Keratinocyte (primary cell): Measurements from ENCODE around the gene FSHB. TPM values are rescaled to one million over a fixed set of nuclear protein-coding genes. Genes with fewer than 3 reads are reported as not detected.
"Not testable (repeated sequence)": the region's sequence is repeated elsewhere in the genome, so short reads cannot be mapped to it uniquely, and the experiment has no call there.

Experiments used
- DNase-seq: peaks from one replicate; pipeline ENCODE4 v3.0.0-alpha.2; 2011; ENCODE audit warnings: low read depth, missing footprints, low spot score
- FAIRE-seq: peaks from 2 replicates; lab custom pipeline; 2011; peaks lifted over from hg19 to GRCh38; lab: Jason Lieb, UNC
- H2AFZ ChIP-seq: 2 replicates; pipeline ENCODE4 v1.6.0; 2012; ENCODE audit warnings: low read length, control low read depth, inconsistent platforms; ENCODE audit not compliant: control insufficient read depth
- H3K27ac ChIP-seq: 2 replicates; pipeline ENCODE4 v1.5.1; 2011; ENCODE audit warnings: low read length; ENCODE audit not compliant: control insufficient read depth, insufficient read depth
- H3K27me3 ChIP-seq: 3 replicates; pipeline ENCODE4 v1.6.0; 2011; ENCODE audit warnings: low read length; ENCODE audit not compliant: control insufficient read depth, insufficient read depth; ENCODE audit errors: extremely low read depth
- H3K36me3 ChIP-seq, 2 experiments: 2 replicates in 1 of 2; 3 replicates in 1 of 2; pipeline ENCODE4 v1.5.1; 2011; ENCODE audit warnings: low read length in 2 of 2, mild to moderate bottlenecking in 1 of 2; ENCODE audit not compliant: control insufficient read depth in 2 of 2, insufficient read depth in 2 of 2; ENCODE audit errors: extremely low read depth in 1 of 2
- H3K4me1 ChIP-seq: 3 replicates; pipeline ENCODE4 v1.5.1; 2011; ENCODE audit warnings: low read length; ENCODE audit not compliant: control insufficient read depth, insufficient read depth; ENCODE audit errors: extremely low read depth
- H3K4me2 ChIP-seq: 3 replicates; pipeline ENCODE4 v1.6.0; 2011; ENCODE audit warnings: low read depth, low read length; ENCODE audit not compliant: control insufficient read depth, insufficient read depth; ENCODE audit errors: extremely low read depth
- H3K4me3 ChIP-seq, 3 experiments: fragments of 200-600 bp in 1 of 3; sonication (generic) in 1 of 3; 2 replicates in 2 of 3; 3 replicates in 1 of 3; pipeline ENCODE4 v1.5.1; 2011 to 2016; ENCODE audit warnings: low read length in 3 of 3, mild to moderate bottlenecking in 3 of 3, control low read depth in 2 of 3, inconsistent platforms in 1 of 3, low read depth in 1 of 3, mixed read lengths in 1 of 3, mixed run types in 1 of 3, moderate library complexity in 1 of 3; ENCODE audit not compliant: control insufficient read depth in 2 of 3, insufficient read depth in 2 of 3; ENCODE audit errors: extremely low read depth in 1 of 3
- H3K79me2 ChIP-seq: 2 replicates; pipeline ENCODE4 v1.6.0; 2012; ENCODE audit warnings: low read length; ENCODE audit not compliant: control insufficient read depth, insufficient read depth
- H3K9ac ChIP-seq: 3 replicates; pipeline ENCODE4 v1.6.0; 2011; ENCODE audit warnings: low read length; ENCODE audit not compliant: control insufficient read depth, insufficient read depth; ENCODE audit errors: extremely low read depth
- H3K9me1 ChIP-seq: 3 replicates; pipeline ENCODE4 v1.6.0; 2011; ENCODE audit warnings: low read length; ENCODE audit not compliant: control insufficient read depth, insufficient read depth; ENCODE audit errors: extremely low read depth
- H3K9me3 ChIP-seq: 2 replicates; pipeline ENCODE4 v1.5.1; 2012; ENCODE audit warnings: low read depth, low read length; ENCODE audit not compliant: control insufficient read depth
- H4K20me1 ChIP-seq: 3 replicates; pipeline ENCODE4 v1.6.0; 2011; ENCODE audit warnings: low read length; ENCODE audit not compliant: control insufficient read depth, insufficient read depth; ENCODE audit errors: extremely low read depth
- EZH2 ChIP-seq: IDR thresholded peaks from one replicate; pipeline ENCODE4 v1.6.1; 2012; ENCODE audit warnings: inconsistent platforms, mild to moderate bottlenecking, low read length, moderate library complexity
- dilution Hi-C: fragments of 300-500 bp; cut with MboI; formaldehyde crosslinking; loops from one replicate; pipeline ENCODE4 v1.7.0; 2020; ENCODE audit warnings: low sequenced_read_pairs; ENCODE audit not compliant: extremely low pct_ligation_motif_present
- polyA plus RNA-seq, 5 experiments: library from polyadenylated mRNA; depleted of rRNA in 3 of 5; stranded (reverse) in 3 of 5; stranded (forward) in 1 of 5; unstranded in 1 of 5; fragments of >200 nt; gene quantifications; 1 replicate in 1 of 5; 2 replicates in 3 of 5; 3 replicates in 1 of 5; pipeline versions ENCODE4 v1.2.1 to v1.2.3, GENCODE V29; 2011 to 2012; ENCODE audit warnings: missing spikeins in 2 of 5, low read depth in 1 of 5, low replicate concordance in 1 of 5
- TF ChIP-seq, protein P1 (sequence below), 3 experiments: IDR thresholded peaks in 1 of 3; conservative IDR thresholded peaks in 1 of 3; optimal IDR thresholded peaks in 1 of 3; 2 replicates in 2 of 3; 3 replicates in 1 of 3; pipeline versions ENCODE3 to v1.5.1; 2011; ENCODE audit warnings: low read length in 3 of 3, mild to moderate bottlenecking in 3 of 3, moderate library complexity in 2 of 3, control low read depth in 1 of 3, inconsistent platforms in 1 of 3; ENCODE audit not compliant: insufficient read depth in 2 of 3; ENCODE audit errors: extremely low read depth in 1 of 3

FSHB gene
- polyA plus RNA-seq, 1 donor (not counting 4 experiments of a cell fraction or from before 2014, with no cell fraction given) = not detected

- Histone ChIP-seq H3K36me3 (no peaks in the 10 kb centered on the region), H3K27ac (no peak overlapping the region), H3K79me2 (no peaks in the 10 kb centered on the region), H3K4me1 (no peaks in the 10 kb centered on the region), H3K9ac (no peak overlapping the region), H3K4me2 (no peak overlapping the region), H2AFZ (no peak overlapping the region), H4K20me1 (no peaks in the 10 kb centered on the region), H3K4me3 (no peak overlapping the region), H3K9me3 (no peaks in the 10 kb centered on the region), H3K9me1 (no peaks in the 10 kb centered on the region), H3K27me3 (no peaks in the 10 kb centered on the region)
- dilution Hi-C loops = no loop called here
- FAIRE-seq (no peak), DNase-seq (no peak)
- TF ChIP-seq, protein P1, sequence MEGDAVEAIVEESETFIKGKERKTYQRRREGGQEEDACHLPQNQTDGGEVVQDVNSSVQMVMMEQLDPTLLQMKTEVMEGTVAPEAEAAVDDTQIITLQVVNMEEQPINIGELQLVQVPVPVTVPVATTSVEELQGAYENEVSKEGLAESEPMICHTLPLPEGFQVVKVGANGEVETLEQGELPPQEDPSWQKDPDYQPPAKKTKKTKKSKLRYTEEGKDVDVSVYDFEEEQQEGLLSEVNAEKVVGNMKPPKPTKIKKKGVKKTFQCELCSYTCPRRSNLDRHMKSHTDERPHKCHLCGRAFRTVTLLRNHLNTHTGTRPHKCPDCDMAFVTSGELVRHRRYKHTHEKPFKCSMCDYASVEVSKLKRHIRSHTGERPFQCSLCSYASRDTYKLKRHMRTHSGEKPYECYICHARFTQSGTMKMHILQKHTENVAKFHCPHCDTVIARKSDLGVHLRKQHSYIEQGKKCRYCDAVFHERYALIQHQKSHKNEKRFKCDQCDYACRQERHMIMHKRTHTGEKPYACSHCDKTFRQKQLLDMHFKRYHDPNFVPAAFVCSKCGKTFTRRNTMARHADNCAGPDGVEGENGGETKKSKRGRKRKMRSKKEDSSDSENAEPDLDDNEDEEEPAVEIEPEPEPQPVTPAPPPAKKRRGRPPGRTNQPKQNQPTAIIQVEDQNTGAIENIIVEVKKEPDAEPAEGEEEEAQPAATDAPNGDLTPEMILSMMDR (optimal IDR thresholded peaks at IDR 0.05 in 1 of 3, IDR thresholded peaks at IDR 0.05 in 1 of 3, conservative IDR thresholded peaks at IDR 0.05 in 1 of 3; ENCODE audit: extremely low read depth in 1 of 3, insufficient read depth in 2 of 3, low read length in 3 of 3) = no peak
- TF ChIP-seq EZH2 = no peak
Measured at GRCh38 chr11:30261821-30262220, 31.0 kb downstream of the FSHB start.

- DNase-seq, H3K9me3 ChIP-seq, H3K27ac ChIP-seq, dilution Hi-C loops, FAIRE-seq, H3K36me3 ChIP-seq, H3K4me3 ChIP-seq, H3K79me2 ChIP-seq, H3K9me1 ChIP-seq, H3K4me2 ChIP-seq, H3K4me1 ChIP-seq, H2AFZ ChIP-seq, H4K20me1 ChIP-seq, H3K9ac ChIP-seq, H3K27me3 ChIP-seq: not testable (repeated sequence)
Measured at GRCh38 chr11:30268638-30269037, 37.8 kb downstream of the FSHB start.

- Histone ChIP-seq H3K79me2 (no peaks in the 10 kb centered on the region), H3K9ac (no peak overlapping the region), H3K4me1 (no peaks in the 10 kb centered on the region), H3K27me3 (no peaks in the 10 kb centered on the region), H2AFZ (no peak overlapping the region), H4K20me1 (no peaks in the 10 kb centered on the region), H3K36me3 (no peaks in the 10 kb centered on the region), H3K9me1 (no peaks in the 10 kb centered on the region), H3K9me3 (no peaks in the 10 kb centered on the region), H3K27ac (no peak overlapping the region), H3K4me3 (no peak overlapping the region), H3K4me2 (no peak overlapping the region)
- DNase-seq = no peak
- FAIRE-seq = no peak
- TF ChIP-seq EZH2 = no peak
- TF ChIP-seq, protein P1 (optimal IDR thresholded peaks at IDR 0.05 in 1 of 3, IDR thresholded peaks at IDR 0.05 in 1 of 3, conservative IDR thresholded peaks at IDR 0.05 in 1 of 3; ENCODE audit: extremely low read depth in 1 of 3, insufficient read depth in 2 of 3, low read length in 3 of 3) = no peak
- dilution Hi-C loops = no loop called here
Measured at GRCh38 chr11:30270671-30271070, 39.9 kb downstream of the FSHB start.
